ENCODE measurements around the gene ORM2. TPM values are rescaled to one million over a fixed set of nuclear protein-coding genes. Genes with fewer than 3 reads are reported as not detected.
A peak's percentile ranks its signal among the peaks of the same experiment; 100 is the strongest.
"Not testable (repeated sequence)": the region's sequence is repeated elsewhere in the genome, so short reads cannot be mapped to it uniquely, and the experiment has no call there.

The ORM2 gene
- total RNA-seq, 6 experiments from 2014 or later = 3,162 to 5,107 (median 3,869) TPM

DNA sequence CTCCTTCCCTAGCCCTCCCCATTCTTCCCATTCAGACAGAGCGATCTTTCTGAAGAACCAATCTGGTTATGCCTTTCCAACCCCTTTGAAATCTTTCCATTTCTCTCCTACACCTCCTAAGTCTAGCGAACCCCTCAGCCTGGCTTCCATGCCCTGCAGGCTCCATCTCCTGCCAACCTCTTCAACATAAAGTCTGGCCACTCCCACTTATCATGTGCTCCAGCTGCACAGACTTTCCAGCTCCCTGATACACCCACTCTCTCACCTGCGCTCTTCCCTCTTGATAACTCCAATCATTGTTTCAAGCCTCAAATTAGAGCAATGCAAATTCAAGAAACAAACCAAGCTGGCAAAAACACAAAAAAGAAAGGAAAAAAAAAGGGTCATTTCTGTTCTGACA lies 10.5 kb upstream of the ORM2 start:
- H3K9me3 ChIP-seq = no peaks in the 10 kb centered on the region
- no peaks in the 10 kb centered on the region for H3K27me3 ChIP-seq
- WGBS (ENCODE audit: insufficient coverage, low coverage, low lambda C conversion rate, missing lambda C conversion rate) = 90% methylated on average over 3 of the region's 3 CpGs
- TF ChIP-seq, protein P1, sequence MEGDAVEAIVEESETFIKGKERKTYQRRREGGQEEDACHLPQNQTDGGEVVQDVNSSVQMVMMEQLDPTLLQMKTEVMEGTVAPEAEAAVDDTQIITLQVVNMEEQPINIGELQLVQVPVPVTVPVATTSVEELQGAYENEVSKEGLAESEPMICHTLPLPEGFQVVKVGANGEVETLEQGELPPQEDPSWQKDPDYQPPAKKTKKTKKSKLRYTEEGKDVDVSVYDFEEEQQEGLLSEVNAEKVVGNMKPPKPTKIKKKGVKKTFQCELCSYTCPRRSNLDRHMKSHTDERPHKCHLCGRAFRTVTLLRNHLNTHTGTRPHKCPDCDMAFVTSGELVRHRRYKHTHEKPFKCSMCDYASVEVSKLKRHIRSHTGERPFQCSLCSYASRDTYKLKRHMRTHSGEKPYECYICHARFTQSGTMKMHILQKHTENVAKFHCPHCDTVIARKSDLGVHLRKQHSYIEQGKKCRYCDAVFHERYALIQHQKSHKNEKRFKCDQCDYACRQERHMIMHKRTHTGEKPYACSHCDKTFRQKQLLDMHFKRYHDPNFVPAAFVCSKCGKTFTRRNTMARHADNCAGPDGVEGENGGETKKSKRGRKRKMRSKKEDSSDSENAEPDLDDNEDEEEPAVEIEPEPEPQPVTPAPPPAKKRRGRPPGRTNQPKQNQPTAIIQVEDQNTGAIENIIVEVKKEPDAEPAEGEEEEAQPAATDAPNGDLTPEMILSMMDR (IDR thresholded peaks at IDR 0.05) = no peak
- no peak for TF ChIP-seq POLR2A (IDR thresholded peaks at IDR 0.05)
- peaks cover 0 to 73% (median 26%) of the 10 kb centered on the region in 4 donors for H3K4me1 ChIP-seq
- ATAC-seq (no peak), DNase-seq (peak in 1 of 3 donors; percentile 49)
- no peak overlapping the region for H3K4me3 ChIP-seq
- H3K27ac ChIP-seq = no peak overlapping the region
- H3K36me3 ChIP-seq = peaks cover 0 to 4% (median 2%) of the 10 kb centered on the region in 4 donors
- intact Hi-C loops (cut with DNase I) = no loop called here

DNA sequence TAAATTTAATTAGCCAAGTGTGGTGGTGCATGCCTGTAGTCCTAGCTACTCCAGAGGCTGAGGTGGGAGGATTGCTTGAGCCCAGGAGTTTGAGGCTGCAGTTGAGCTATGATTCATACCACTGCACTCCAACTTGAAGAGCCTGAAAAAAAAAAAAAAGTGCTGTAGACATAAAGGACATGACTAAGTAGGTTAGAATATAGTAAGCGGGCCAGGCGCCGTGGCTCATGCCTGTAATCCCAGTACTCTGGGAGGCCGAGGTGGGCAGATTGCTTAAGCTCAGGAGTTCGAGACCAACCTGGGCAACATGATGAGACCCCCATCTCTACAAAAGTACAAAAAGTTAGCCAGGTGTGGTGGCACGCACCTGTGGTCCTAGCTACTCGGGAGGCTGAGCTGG lies 9.0 kb upstream of the ORM2 start:
- Histone ChIP-seq H3K4me1 (peaks cover 0 to 59% (median 20%) of the 10 kb centered on the region in 4 donors), H3K36me3 (peaks cover 0 to 10% (median 6%) of the 10 kb centered on the region in 4 donors), H3K27ac (peak overlapping the region in 1 of 3 donors; percentile 9)
- H3K9me3 ChIP-seq; H3K27me3 ChIP-seq; H3K4me3 ChIP-seq; ATAC-seq; intact Hi-C loops (cut with DNase I): not testable (repeated sequence)
- 89% methylated on average over 5 of the region's 7 CpGs for WGBS (ENCODE audit: insufficient coverage, low coverage, low lambda C conversion rate, missing lambda C conversion rate)
- DNase-seq = peak in 1 of 3 donors; percentile 4

DNA sequence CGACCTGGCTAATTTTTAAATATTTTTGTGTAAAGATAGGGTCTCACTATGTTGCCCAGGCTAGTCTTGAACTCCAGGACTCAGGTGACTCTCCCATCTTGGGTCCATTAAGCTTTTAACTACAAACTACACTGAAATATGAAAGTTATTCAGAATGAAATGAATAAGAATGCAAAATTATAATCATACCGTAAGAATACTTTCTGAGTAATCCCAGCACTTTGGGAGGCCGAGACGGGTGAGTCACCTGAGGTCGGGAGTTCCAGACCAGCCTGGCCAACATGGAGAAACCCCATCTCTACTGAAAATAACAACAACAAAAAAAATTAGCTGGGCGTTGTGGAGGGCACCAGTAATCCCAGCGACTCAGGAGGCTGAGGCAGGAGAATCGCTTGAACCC lies 7.9 kb upstream of the ORM2 start:
- H3K4me1 ChIP-seq = peaks cover 0 to 49% (median 16%) of the 10 kb centered on the region in 4 donors
- H3K9me3 ChIP-seq = no peaks in the 10 kb centered on the region
- 53% methylated on average over 8 of the region's 8 CpGs for WGBS (ENCODE audit: insufficient coverage, low coverage, low lambda C conversion rate, missing lambda C conversion rate)
- no peak for ATAC-seq
- no peak for DNase-seq
- no peaks in the 10 kb centered on the region for H3K27me3 ChIP-seq
- peak overlapping the region in 1 of 3 donors; percentile 34 for H3K4me3 ChIP-seq
- peaks cover 0 to 10% (median 6%) of the 10 kb centered on the region in 4 donors for H3K36me3 ChIP-seq
- TF ChIP-seq, protein P1 (IDR thresholded peaks at IDR 0.05) = no peak
- no peak for TF ChIP-seq POLR2A (IDR thresholded peaks at IDR 0.05)
- H3K27ac ChIP-seq = peak overlapping the region in 2 of 3 donors; percentile 56 to 75
- intact Hi-C loops (cut with DNase I) = no loop called here

DNA sequence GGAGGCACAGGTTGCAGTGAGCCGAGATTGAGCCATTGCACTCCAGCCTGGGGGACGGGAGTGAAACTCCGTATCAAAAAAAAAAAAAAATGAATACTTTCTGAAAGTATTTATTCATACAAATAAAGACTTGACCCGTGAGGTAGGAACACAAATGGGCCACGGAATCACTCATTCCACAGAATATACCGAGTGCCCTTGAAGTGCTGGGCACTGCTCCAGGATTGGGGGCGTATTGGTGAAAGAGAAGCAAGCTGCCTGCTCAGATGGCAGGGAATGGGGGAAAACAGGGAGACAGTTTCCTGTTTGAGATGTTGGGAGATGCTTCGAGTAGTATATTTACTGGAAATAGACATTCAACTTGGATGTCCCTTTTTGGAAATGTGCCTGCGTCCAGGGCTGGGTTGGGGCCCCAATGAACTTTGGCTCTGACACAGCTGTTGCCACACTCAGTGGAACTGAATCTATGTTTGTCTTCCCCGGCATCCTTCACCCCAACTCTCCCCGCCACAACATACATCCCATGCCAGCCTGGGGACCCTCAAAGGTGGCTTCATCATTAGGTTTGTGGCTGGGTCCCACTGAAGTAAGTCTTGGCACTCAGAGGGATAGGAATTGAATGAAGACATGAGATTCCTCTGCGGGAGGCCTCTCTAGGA lies 7.4 kb upstream of the ORM2 start:
- peaks cover 0 to 43% (median 13%) of the 10 kb centered on the region in 4 donors for H3K4me1 ChIP-seq
- H3K9me3 ChIP-seq; H3K27me3 ChIP-seq; intact Hi-C loops (cut with DNase I): not testable (repeated sequence)
- peak overlapping the region in 1 of 3 donors; percentile 34 for H3K4me3 ChIP-seq
- ATAC-seq (peak; percentile 23 to 49 (median 44)), DNase-seq (peak; percentile 74 to 89 (median 80))
- H3K36me3 ChIP-seq = peaks cover 0 to 10% (median 6%) of the 10 kb centered on the region in 4 donors
- peak overlapping the region in 2 of 3 donors; percentile 56 to 75 for H3K27ac ChIP-seq
- WGBS (ENCODE audit: insufficient coverage, low coverage, low lambda C conversion rate, missing lambda C conversion rate) = 28% methylated on average over 9 of the region's 12 CpGs

DNA sequence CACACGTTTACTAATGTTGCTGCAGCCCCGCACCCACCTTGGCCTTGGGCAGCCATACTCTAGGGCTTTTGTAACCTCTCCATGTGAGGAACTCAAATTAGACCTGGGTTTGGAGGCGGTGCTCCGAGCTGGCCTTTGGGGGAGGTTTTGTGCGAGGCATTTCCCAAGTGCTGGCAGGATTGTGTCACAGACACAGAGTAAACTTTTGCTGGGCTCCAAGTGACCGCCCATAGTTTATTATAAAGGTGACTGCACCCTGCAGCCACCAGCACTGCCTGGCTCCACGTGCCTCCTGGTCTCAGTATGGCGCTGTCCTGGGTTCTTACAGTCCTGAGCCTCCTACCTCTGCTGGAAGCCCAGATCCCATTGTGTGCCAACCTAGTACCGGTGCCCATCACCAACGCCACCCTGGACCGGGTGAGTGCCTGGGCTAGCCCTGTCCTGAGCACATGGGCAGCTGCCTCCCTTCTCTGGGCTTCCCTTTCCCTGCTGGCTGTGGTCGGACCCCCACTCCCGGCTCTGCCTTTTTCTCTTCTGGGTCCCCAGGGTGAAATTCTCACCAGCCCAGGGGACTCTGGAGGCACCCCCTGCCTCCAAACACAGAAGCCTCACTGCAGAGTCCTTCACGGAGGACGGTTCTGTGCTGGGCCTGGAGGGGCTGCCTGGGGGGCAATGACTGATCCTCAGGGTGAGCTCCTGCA lies 6.7 kb upstream of the ORM2 start, which contains the start of gene ORM1:
Gene ORM1 (plus strand): TSS at position 268 of the 701 bp plus-strand sequence. CDS start 36 bp downstream, at position 304.
- H3K9me3 ChIP-seq; DNase-seq; H3K27me3 ChIP-seq; intact Hi-C loops (cut with DNase I): not testable (repeated sequence)
- peak within 1 kb of the TSS; percentile 48 to 72 (median 69) for H3K4me3 ChIP-seq
- TF ChIP-seq POLR2A (IDR thresholded peaks at IDR 0.05) = peak; percentile 21
- 13% methylated on average over 2 of the region's 15 CpGs for WGBS (ENCODE audit: insufficient coverage, low coverage, low lambda C conversion rate, missing lambda C conversion rate)
- H3K4me1 ChIP-seq = peaks cover 0 to 41% (median 10%) of the 10 kb centered on the region in 4 donors
- peaks cover 0 to 10% (median 6%) of the 10 kb centered on the region in 4 donors for H3K36me3 ChIP-seq
- peak; percentile 47 to 71 (median 62) for ATAC-seq
- H3K27ac ChIP-seq = peak within 1 kb of the TSS; percentile 69 to 75 (median 73)

DNA sequence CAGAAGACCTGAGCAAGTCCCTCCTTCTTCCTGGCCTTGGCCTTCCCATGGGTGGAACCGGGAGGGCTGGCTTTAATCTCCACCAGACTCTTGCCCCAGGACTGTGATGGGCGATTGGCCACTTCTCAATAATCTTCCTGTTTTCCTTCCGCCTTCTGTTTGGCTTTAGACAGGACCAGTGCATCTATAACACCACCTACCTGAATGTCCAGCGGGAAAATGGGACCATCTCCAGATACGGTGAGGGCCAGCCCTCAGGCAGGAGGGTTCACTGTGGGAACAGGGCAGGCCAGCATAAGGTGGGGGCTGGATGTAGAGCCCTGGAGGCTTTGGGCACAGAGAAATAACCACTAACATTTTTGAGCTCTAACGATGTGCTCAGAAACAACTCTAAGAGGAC lies 5.8 kb upstream of the ORM2 start:
- H3K4me3 ChIP-seq = peak overlapping the region; percentile 48 to 72 (median 69)
- H3K27me3 ChIP-seq; DNase-seq; H3K9me3 ChIP-seq; ATAC-seq; intact Hi-C loops (cut with DNase I): not testable (repeated sequence)
- WGBS (ENCODE audit: insufficient coverage, low coverage, low lambda C conversion rate, missing lambda C conversion rate) = 35% methylated on average over 6 of the region's 6 CpGs
- peaks cover 0 to 41% (median 6%) of the 10 kb centered on the region in 4 donors for H3K4me1 ChIP-seq
- peaks cover 0 to 10% (median 6%) of the 10 kb centered on the region in 4 donors for H3K36me3 ChIP-seq
- peak overlapping the region; percentile 69 to 73 (median 70) for H3K27ac ChIP-seq
